GF-D8 (cell line): Measurements from ENCODE around the gene POLR1A.
A peak's percentile ranks its signal among the peaks of the same experiment; 100 is the strongest.

Experiments
- DNase-seq: peaks from one replicate; lab custom pipeline; 2025; lab: John Stamatoyannopoulos, UW

POLR1A gene

DNA sequence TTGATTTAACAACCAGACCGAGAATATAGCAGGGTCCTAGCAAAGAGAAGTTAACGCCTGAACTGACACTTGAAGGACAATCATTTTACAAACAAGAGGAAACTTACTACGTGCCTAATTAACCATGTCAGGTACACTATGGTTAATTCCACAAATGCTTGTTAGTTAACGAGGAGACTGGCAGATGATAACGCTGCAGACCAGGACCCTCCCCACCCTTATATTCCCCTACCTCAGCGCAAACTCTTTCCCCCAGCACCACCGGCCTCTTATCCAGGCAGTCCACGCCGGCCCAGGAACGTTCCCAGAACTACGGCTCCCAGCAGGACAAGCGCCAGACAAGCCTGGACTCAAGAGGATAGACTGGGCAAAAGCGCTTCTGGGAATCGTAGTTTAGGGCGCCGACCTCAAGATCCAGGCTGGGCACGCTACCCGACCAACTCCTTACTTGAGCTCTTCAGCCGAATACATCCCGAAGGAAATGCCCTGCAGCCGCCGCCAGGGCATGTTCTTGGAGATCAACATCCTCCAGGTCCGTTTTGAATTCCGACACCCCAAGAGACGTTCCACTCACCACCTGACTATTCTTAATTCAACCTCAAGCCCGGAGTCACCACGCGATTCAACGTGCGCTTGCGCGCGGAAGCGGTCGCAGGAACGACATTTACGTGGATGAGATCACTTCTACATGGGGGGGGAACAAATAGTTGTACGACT is at the start of gene POLR1A:
TSS of gene POLR1A (minus strand) at position 635 of the 717 bp plus-strand sequence. CDS start at position 525, 110 bp downstream.
- DNase-seq = peak; percentile 82

DNA sequence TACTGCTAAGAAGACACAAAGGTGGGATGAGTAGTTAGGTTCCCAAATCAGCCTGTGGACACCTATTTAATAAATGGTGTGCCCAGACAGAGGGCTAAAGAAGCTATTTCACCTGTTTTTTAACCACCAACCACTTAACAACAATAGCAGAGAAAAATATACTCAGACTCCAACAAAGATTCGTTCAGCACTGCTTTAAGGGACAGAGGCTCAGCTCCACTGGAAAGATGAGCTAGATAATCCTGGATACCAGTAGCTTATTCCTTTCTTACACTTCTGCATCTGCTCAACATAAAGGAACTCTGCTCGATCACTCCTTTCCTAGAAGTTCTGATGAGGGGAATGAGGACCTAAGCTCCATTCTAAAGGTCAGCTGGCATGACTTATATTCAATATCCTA is 44.8 kb upstream of the POLR1A start:
- DNase-seq = no peak

DNA sequence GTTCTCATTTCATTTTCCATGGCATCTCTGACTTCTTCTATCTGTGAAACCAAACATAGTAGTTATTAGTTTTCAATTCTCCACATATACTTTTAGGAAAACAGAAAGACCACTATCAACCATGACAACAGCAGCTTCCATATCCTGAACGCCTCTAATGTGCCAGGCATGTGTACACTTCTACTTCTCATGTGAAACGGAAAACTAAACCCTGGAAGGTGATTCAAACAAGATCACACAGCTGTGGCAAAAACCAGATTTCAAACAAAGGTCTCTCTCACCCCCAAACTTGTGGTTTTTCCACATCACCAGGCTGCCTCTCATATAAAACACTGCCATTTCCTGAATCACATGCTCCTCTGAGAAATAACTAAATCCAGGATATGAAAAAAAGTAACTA is 42.1 kb upstream of the POLR1A start:
- no peak for DNase-seq

DNA sequence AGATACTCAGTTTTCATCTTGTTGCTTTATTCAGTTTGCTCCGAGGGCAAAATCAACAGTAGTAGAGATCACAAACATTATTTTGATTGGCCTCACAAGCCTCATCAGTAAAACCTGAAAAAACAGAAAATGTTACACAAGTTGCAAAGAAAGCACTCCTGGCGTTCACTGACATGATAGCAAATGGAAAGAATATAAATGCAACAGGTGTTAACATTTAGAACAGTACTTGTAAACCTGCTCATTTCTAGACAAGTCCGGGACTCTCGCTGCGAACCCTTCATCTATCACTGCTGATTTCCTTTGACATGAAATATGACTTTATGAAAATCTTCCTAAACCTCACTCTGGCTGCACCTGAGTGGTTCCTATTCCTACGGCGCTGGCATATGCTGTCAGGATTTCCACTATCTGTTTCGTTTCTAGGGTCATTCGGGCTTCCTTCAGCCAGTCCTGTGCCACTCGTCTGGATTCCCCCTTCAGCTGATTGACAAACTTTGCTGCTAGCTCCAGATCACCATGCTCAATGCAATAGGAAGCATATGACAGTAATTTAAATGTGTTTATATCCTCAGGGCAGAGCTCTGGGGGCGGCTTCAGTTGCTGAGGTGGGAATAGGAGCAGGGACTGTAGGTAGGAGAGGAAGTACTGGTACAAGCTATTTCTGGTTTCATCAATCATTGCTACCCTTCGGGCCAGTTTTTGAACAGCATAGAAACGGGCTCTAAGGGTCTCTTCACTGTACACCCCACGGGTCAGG is 38.4 kb upstream of the POLR1A start:
- no peak for DNase-seq

DNA sequence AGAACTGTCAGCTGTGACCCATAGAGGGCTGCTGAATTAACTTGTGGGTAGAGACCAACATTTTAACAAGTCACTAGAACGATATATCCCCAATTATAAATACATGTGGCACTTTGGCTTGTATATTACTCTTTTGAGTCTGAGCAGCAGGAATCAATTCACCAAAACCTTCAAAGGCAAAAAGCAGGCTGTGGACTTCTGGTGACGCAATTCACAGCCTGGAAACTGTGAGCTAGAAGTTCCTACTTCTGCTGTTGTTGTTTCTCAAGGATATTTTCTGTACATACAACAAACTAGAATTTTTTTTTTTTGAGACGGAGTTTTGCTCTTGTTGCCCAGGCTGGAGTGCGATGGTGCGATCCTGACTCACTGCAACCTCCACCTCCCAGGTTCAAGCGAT is 37.6 kb upstream of the POLR1A start:
- peak; percentile 5 for DNase-seq

DNA sequence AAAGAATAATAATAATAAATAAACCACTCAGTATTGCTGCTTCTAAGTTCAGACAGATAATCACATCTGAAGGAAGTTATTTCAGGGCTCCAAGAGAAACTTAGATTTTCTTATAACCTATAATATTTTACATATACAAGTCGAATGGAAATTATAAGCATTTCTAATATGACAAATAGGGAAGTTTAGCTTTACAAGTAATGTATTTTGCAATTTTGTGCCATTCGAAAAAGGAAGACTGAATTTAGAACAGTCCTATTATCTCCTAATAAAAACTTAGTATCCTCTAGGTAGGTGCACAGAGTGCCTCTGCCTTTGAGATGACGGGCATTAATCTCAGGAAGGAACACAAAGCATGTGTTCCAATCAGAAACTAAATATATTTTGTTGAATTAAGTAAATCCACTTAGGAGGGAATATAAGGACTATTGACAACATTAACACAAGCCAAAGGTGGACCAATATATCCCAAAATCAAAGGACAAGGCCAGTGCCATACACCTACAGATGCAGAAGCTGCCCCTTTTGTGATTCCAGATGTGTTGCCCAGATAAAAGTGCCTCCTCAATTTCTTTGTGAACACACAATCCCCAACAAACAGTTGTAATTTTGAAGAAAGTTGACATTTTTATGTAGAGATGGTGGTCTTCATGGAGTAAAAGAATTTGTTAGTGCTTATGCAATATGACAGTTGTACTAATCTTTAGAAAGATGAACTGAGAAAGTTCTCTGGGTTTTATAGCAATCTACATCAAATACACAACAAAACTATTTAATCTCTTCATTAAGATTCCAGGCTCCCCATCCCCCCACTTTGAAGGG is 37.0 kb upstream of the POLR1A start:
- no peak for DNase-seq

DNA sequence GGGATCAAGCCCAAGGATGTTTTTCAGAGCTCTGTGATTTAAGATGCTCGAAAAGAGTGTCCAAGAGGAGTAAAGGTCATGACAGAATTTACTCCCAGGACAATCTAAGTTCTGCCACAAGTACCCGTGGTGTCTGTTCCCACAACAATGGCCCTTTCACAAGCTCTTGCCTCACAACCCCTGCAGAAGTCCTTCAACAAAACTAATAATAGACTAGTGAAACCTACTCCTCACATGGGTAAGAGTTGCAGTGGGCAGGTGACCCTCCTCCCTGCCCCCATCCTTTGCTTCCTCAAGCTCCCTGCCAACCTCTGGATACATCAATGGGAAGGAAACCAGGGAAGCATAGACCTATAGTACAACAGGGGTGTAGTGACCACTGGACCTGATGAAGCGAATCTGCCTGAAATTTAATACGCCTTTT is 35.3 kb upstream of the POLR1A start:
- no peak for DNase-seq

DNA sequence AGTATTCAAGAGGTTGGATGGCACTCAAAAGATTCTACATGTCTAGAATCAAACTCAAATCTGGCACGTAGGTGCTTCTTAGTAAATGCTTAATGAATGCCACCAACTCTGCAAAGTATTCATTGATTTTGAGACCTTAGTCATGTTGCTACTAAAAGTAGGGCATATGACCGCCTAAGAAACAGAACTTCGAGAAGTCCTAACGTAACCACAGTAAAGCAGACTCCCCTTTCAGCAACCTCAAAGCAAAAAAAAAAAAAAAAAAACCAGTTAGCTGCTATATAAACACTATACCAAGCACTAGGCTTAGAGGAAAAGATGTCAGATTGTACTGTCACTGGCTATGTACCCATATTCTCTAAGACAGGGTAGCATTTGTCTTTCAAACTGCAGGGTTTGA is 34.3 kb upstream of the POLR1A start:
- no peak for DNase-seq

DNA sequence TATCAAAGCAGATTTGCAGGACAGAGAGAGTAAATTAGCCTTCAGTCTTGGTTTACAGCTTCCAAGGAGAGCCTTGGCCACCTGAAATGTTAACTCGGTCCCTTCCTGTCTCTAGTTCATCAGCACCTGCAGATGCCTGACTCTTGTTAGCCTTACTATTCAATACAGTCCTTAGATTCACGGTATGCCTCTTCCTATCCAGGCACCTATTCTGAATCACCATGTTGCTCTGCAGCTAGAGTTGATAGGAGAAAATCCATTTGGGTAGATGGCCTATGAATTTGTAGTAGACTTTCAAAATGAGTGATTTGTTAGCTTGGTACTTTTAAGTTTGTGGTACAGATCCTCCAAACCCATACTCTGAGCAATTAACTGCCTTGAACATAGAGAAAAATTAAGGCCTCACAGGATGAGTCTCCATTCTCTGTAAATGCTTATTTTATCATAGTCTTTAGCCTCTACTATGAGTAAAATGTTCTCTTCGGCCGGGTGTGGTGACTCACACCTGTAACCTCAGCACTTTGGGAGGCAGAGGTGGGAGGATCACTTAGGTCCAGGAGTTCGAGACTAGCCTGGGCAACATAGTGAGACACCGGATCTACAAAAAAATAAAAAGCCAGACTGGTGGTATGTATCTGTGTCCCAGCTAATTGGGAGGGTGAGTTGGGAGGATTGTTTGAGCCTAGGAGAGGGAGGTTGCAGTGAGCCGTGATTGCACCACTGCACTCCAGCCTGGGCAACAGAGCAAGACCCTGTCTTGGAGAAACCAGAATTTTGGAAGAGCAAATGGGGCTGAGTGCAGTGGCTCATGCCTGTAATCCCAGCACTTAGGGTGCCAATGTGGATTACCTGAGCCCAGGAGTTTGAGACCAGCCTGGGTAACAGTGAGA is 33.3 kb upstream of the POLR1A start:
- DNase-seq = no peak

DNA sequence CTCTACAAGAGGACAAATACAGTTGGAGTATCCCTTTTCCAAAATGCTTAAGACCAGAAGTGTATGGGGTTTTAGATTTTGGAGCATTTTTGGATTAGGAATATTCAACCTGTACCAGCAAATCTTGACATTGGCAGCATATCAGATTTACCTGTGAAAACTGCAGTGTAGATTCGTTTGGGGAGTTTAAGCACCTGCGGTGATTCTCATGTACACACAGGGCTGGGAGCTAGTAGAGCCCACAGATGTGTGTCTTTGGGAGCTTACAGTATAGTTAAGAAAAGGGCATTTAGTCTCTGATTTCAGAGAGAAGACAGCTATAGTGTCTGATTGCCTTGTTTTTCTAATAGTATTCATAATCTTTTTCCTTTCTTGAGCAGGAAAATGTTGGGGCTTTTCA is 30.5 kb upstream of the POLR1A start:
- DNase-seq = no peak

DNA sequence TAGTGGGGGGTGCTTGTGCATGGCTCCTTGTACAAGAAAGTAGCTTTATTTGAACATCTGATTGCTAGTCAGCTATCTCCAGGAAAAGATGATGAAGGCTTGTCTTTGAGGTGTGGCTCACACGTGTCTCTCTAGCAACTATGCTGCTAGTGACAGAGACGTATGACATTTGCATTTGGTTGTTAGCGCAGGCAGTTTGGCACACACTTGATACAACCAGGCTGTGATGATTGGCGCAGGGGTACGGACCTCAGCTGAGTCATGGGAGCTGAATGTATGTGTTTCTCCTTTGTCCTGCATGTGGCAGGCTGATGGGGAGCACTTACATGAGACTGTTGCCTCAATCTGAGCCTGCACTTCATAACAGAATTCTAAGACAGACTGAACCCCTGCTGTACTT is 30.0 kb upstream of the POLR1A start:
- no peak for DNase-seq

DNA sequence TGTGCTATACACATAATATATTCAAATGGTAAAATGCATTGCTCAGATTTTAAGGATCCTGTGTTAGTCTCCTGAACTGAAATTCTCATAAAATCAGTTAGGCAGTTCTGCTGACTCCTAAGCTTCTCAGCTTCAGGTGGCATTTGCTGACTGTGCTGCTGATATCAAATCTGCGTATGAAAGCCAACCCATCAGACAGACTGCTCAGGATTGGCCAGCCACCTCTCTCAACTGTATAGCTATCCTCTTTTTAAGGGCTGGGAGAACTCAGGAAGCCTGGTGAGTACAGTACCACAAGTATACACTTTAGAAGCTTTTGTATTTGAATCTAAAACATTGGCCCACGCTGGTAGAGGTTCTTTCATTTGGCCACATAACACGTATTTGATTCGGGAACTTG is 29.0 kb upstream of the POLR1A start:
- DNase-seq = no peak

DNA sequence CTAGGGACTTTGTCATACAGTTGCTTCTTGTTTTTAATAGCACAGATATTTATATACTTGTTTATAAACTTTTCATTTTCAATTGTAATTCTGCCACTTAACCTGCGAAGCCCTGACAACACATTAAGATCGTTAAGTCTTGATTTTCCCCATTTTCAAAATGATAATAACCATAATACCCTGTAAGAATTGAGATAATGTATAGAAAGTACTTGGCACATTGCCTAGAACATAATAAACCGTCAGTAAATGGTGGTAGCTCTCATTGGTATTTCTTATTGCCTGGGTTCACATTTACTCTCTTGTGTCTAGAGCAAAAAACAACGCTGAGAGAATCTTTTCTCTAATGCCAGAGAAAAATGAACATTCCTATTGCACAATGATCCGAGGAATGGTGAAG is 19.0 kb upstream of the POLR1A start:
- no peak for DNase-seq

DNA sequence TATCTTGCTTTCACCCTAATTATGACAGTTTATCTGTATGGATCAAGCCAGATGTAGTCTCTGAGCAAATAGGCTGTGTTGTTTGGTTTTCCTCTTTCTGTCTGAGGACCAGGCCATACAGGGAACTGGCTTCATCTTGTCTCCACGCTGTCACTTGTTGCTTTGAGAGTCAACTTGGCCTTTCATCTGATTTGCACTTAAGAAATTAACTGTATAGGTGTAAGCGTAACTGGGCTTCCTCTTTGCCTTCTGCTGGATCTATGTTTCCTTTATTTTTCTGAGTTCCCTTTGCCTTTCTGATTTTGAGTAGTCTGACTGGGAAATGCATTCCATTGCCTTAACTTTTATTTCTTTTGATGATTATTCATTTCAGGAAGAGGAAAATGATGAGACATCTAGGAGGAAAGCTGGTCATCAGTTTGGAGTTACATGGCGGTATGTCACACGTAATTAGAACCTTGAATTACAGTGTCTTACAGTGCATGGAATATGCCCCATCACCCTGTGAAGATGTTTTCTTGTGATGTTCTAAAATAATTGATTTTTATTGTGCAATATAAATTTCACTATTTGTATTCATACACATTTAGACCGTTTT is 17.7 kb upstream of the POLR1A start:
- DNase-seq = no peak

DNA sequence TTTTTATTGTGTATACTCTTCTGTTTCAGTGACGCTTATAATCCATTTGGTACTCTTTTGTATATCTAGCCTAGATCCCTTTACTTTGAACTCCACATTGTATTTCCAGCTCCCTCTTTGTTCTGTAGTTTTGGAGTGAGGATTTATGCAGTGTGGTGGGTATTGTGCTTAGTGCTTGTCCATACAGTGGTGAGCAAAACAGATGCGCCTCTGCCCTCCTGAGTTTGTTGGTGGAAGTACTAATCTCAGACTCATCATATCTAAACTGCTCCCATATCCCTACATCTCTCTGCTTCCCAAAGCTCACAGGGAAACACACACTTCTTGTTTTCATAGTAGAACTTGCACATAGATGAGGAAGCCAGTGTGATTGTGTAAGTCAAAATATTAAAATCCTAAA is 12.4 kb upstream of the POLR1A start:
- DNase-seq = no peak

DNA sequence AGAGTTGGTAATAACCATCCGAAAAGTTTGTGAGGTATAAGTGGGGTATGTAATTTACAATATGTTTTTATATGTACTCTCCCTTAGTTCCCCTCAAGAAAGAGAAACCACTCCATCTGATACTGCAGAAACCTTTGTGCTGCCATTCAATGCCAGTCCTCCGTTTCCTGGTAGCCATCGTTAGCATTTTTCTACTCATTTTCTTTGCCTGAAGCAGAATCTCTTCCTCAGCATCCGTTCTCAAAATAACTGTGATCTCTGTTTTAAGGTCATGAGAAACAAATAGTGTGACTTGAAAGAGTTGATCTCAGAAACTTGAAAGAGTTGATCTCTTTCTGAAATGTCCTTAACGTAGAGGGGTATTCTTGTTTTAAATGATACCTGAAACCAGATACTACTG is 1.3 kb upstream of the POLR1A start:
- DNase-seq = peak; percentile 2

DNA sequence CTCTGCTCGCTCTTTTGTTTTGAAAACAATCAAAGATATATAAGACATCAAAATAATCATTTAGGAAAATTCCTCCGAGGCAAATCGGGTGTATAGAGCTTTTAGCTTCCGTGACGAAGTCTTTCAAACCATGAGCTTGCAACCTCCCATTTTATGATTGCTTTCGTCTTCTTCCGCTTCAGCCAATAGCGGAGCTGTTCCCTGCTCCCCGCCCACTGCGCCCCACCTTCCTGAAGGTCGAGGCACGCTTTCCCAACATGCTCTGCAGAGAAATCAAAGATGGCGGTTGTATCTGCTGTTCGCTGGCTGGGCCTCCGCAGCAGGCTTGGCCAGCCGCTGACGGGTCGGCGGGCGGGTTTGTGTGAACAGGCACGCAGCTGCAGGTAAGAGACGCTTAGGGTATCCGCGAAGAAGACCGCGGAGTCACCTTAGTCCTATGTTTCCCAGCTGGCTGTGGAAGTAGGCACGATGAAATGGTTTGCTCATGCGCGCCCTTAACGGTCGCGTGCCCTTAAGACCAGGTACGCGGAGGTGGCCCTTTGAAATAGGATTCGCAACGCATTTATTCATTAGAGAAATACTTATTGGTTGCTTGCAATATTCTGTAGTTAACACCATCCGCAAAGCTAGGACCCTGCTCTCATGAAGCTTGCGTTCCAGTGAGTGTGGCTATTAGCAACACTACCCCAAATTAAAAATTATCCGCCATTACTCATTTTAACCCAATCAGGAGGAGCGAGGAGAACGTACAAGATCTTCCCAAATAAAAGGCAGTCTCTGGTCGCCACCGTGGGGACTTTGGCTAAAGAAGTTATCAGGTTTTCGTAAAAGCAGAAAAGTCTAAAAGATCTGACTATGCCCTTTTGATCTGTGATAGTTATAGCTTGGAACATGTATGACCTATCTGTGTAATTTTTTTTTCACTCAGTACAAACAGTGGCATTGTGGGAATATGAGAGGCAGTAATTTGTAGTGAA is 571 bp upstream of the POLR1A start, which contains the start of gene PTCD3:
TSS of gene PTCD3 (plus strand) at position 267 of the 977 bp plus-strand sequence. CDS start at position 280, 13 bp downstream.
- peak; percentile 87 for DNase-seq

DNA sequence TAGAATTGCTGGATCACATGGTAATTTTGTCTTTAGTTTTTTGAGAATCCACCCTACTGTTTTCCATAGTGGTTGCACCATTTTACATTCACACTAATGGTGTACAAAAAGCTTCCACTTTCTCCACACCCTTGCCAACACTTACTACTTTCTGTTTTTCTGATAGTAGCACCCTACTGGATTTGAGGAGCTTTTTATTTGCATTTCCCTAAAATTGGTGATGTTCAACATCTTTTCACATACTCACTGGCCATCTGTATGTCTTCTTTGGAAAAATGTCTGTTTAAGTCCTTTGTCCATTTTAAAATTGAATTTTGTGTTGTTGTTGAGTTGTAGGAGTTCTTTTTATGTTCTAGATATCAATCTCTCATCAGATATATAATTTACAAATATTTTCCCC is 3.5 kb downstream of the POLR1A start:
- no peak for DNase-seq

DNA sequence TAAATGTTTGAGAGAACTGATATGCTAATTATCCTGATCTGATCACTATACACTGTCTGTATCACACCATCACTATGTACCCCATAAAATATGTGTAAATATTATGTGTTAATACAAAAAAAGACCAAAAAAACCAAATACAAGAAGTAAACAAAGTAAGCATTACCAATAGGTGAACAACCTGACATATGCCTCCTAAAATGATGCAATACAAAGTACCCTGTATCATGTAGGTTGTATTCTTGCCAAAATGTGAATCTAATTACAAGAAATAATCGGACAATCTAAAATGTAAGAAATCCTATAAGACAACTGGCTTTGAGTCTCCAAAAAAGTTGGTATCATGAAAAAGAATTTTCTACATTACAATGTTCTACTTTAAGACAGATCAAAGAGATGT is 7.8 kb downstream of the POLR1A start:
- DNase-seq = no peak
